ENCODE results near the gene HPCAL1. TPM values are rescaled to one million over a fixed set of nuclear protein-coding genes. Genes with fewer than 3 reads are reported as not detected.

Gene HPCAL1
- total RNA-seq, 2 donors from 2014 or later = 22.5 to 203 TPM

DNA sequence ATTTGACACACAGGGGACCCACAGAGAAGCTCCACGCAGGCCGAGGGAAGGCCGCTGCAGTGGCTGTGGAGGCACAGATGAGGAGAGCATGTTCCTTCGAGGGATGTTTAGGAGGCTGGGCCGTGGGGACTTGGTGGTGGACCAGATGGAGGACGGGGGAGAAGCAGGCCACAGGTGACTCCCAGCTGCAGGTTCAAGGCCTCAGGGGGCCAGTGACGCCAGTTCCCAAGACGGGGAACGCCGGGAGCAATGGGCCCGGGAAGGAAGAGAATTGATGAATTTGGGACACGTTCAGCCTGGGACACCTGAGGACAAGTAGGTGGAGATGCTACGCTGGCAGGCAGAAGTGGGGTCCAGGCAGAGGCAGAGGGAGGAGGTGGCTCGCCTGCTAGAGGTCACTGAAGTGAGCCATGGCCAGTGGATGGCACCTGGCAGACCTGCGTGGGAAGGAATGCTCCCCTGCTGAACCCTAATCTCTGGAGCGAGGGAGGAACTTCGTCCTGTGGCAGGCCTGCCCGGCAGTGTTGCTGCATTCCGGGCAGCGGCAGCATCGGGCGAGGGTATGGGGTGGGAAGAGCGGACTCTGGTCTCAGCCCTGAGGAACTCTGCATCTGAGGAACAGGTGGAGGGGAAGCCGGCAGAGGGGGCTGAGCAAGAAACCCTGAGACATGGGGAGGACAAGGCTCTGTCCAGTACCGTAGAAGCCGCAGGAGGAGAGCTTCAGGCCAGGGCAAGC is 25.2 kb upstream of the HPCAL1 start:
- Histone ChIP-seq H3K4me1 (replicated peaks) (no peaks in the 10 kb centered on the region), H3K27ac (no peak overlapping the region), H3K9me3 (no peaks in the 10 kb centered on the region), H3K36me3 (no peaks in the 10 kb centered on the region), H3K27me3 (replicated peaks; ENCODE audit: insufficient read depth) (no peaks in the 10 kb centered on the region), H3K4me3 (no peak overlapping the region)
- no peak for TF ChIP-seq POLR2AphosphoS5 (IDR thresholded peaks at IDR 0.05)
- TF ChIP-seq, protein P1, sequence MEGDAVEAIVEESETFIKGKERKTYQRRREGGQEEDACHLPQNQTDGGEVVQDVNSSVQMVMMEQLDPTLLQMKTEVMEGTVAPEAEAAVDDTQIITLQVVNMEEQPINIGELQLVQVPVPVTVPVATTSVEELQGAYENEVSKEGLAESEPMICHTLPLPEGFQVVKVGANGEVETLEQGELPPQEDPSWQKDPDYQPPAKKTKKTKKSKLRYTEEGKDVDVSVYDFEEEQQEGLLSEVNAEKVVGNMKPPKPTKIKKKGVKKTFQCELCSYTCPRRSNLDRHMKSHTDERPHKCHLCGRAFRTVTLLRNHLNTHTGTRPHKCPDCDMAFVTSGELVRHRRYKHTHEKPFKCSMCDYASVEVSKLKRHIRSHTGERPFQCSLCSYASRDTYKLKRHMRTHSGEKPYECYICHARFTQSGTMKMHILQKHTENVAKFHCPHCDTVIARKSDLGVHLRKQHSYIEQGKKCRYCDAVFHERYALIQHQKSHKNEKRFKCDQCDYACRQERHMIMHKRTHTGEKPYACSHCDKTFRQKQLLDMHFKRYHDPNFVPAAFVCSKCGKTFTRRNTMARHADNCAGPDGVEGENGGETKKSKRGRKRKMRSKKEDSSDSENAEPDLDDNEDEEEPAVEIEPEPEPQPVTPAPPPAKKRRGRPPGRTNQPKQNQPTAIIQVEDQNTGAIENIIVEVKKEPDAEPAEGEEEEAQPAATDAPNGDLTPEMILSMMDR (IDR thresholded peaks at IDR 0.05) = no peak
- no peak for TF ChIP-seq POLR2A (IDR thresholded peaks at IDR 0.05)
- 92% methylated on average over 26 of the region's 26 CpGs for WGBS
- DNase-seq (ENCODE audit: low spot score) = no peak
- intact Hi-C loops (cut with DNase I) = no loop called here

DNA sequence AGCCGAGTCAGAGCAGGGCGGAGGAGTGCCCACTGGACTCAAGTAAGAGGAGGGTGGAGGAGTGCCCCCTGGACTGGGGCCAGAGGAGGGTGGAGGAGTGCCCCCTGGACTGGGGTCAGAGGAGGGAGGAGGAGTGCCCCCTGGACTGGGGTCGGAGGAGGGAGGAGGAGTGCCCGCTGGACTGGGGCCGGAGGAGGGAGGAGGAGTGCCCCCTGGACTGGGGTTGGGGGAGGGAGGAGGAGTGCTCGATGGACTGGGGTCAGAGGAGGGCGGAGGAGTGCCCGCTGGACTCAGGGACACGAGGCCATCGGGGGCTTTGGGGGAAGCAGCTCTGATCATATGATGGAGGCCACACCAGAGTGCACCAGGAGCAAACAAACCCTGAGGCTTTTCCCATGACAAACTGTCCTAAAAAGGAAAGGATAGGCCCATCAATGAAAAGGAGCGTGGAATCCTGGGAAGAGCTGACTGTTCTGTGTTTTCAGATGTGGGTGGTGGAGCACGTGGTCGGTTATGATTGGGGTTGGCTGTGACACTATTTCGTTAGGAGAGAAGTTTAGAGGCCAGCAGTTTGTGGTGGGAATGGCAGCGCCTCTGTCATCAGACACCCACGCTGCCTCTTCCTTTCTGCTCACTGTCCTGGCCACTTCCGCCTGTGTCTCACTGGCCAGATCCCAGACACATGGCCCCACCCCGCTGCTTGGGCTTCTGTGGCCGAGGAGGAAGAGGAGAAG is 24.5 kb upstream of the HPCAL1 start:
- Histone ChIP-seq H3K4me1 (replicated peaks) (no peaks in the 10 kb centered on the region), H3K27ac (no peak overlapping the region), H3K4me3 (no peak overlapping the region), H3K9me3 (no peaks in the 10 kb centered on the region), H3K36me3 (no peaks in the 10 kb centered on the region), H3K27me3 (replicated peaks; ENCODE audit: insufficient read depth) (no peaks in the 10 kb centered on the region)
- no peak for DNase-seq (ENCODE audit: low spot score)
- TF ChIP-seq, protein P1 (IDR thresholded peaks at IDR 0.05) = no peak
- TF ChIP-seq POLR2AphosphoS5 (IDR thresholded peaks at IDR 0.05) (no peak), POLR2A (IDR thresholded peaks at IDR 0.05) (no peak)
- 57% methylated on average over 19 of the region's 19 CpGs for WGBS
- intact Hi-C loops (cut with DNase I) = no loop called here

DNA sequence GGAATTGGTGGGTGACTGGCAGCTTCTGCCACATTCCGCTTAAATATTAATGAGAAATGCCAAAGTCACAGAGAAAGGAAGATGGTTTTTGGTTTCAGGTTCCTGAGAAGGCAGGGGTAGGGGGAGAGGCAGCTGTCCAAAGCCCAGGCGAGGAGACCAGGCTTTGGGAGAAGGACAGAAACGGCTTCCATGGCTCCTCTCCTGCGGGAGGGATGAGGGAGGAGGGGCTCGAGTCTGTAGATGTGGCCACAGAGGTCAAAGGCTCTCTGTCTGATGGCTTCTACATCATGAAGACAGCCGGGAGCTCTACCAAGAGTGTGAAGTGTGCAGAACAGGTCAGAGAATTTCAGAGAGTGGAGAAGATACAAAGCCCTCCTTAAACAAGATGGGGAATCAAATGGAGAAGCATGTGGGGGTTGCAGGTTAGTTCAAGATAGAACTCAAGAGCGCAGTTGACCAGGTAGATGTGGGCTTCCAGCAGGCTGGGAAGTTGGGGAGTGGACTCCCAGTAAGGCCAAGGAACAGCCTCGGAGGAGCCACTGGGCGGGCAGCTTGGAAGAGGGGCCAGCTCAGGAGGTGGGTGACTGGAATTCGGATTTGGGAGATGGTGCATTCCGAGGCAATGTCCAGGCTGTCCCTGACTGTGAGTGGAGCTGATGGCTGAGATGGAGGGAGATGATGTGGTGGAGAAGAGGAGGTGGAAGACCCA is 23.8 kb upstream of the HPCAL1 start:
- Histone ChIP-seq H3K36me3 (no peaks in the 10 kb centered on the region), H3K9me3 (no peaks in the 10 kb centered on the region), H3K27me3 (replicated peaks; ENCODE audit: insufficient read depth) (no peaks in the 10 kb centered on the region), H3K4me1 (replicated peaks) (no peaks in the 10 kb centered on the region), H3K4me3 (no peak overlapping the region), H3K27ac (no peak overlapping the region)
- no peak for DNase-seq (ENCODE audit: low spot score)
- TF ChIP-seq POLR2AphosphoS5 (IDR thresholded peaks at IDR 0.05) (no peak), POLR2A (IDR thresholded peaks at IDR 0.05) (no peak)
- TF ChIP-seq, protein P1 (IDR thresholded peaks at IDR 0.05) = no peak
- 80% methylated on average over 11 of the region's 11 CpGs for WGBS
- intact Hi-C loops (cut with DNase I) = no loop called here

DNA sequence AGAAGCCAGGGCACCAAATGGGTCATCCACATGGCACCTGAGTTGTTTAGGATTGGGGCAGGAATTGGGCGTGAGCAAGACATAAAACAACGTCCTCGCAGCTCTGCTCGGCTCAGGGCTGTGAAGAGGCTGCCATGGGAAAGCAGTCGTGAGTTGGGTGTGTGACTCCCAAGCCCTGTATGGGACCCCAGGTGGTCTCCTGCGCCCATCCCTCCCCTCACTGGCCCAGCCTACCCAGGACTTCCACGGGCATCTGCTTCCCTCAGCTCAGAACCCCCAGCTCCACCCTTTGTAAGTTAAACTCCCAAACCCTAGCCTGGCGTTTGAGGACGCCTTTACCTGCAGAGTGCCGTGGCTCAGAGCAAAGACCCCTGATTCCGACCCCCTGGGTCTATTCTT is 23.2 kb upstream of the HPCAL1 start:
- Histone ChIP-seq H3K4me3 (no peak overlapping the region), H3K9me3 (no peaks in the 10 kb centered on the region)

More for the DNA sequence above, 23.2 kb upstream of the HPCAL1 start:
- no peaks in the 10 kb centered on the region for H3K27me3 ChIP-seq (replicated peaks; ENCODE audit: insufficient read depth)
- intact Hi-C loops (cut with DNase I) = no loop called here
- no peaks in the 10 kb centered on the region for H3K4me1 ChIP-seq (replicated peaks)
- no peak overlapping the region for H3K27ac ChIP-seq
- DNase-seq (ENCODE audit: low spot score) = no peak
- no peaks in the 10 kb centered on the region for H3K36me3 ChIP-seq
- TF ChIP-seq POLR2A (IDR thresholded peaks at IDR 0.05) (no peak), POLR2AphosphoS5 (IDR thresholded peaks at IDR 0.05) (no peak)
- TF ChIP-seq, protein P1 (IDR thresholded peaks at IDR 0.05) = no peak
- 91% methylated on average over 11 of the region's 11 CpGs for WGBS

All from prostate gland (tissue), 2 donors.